DND-41 (cell line): ENCODE results near the gene SERPINB12.
A peak's percentile ranks its signal among the peaks of the same experiment; 100 is the strongest.

Experiments
- ATAC-seq: fragments of 200-7000 bp; cut with Tn5 transposase; 3 replicates; pipeline ENCODE4 v1.9.1; 2021; ENCODE audit warnings: low read depth; ENCODE audit not compliant: insufficient read depth
- DNase-seq: peaks from one replicate; pipeline ENCODE4 v3.0.0-alpha.2; 2020
- H2AFZ ChIP-seq: 2 replicates; pipeline ENCODE4 v1.6.0; 2012; ENCODE audit warnings: low read depth, low read length
- H3K27ac ChIP-seq: 2 replicates; pipeline ENCODE4 v1.5.1; 2012; ENCODE audit warnings: low read length, inconsistent platforms
- H3K27me3 ChIP-seq: fragments of 200-600 bp; sonication (generic); 2 replicates; pipeline ENCODE4 v1.6.0; 2012; ENCODE audit warnings: low read length, mild to moderate bottlenecking, inconsistent platforms; ENCODE audit not compliant: insufficient read depth, poor library complexity
- H3K36me3 ChIP-seq: 2 replicates; pipeline ENCODE4 v1.5.1; 2012; ENCODE audit warnings: low read length, inconsistent platforms; ENCODE audit not compliant: insufficient read depth
- H3K4me1 ChIP-seq: 2 replicates; pipeline ENCODE4 v1.5.1; 2012; ENCODE audit warnings: mild to moderate bottlenecking, low read length; ENCODE audit not compliant: insufficient read depth
- H3K4me2 ChIP-seq: 2 replicates; pipeline ENCODE4 v1.6.0; 2012; ENCODE audit warnings: mild to moderate bottlenecking, moderate library complexity, low read length, inconsistent platforms; ENCODE audit not compliant: insufficient read depth
- H3K4me3 ChIP-seq, 2 experiments: fragments of 200-600 bp in 1 of 2; shearing (Covaris generic) in 1 of 2; 2 replicates each; pipeline ENCODE4 v1.5.1; 2012 to 2016; ENCODE audit warnings: inconsistent platforms in 2 of 2, low read length in 2 of 2, mild to moderate bottlenecking in 2 of 2, low read depth in 1 of 2, moderate library complexity in 1 of 2
- H3K79me2 ChIP-seq: 2 replicates; pipeline ENCODE4 v1.6.0; 2012; ENCODE audit warnings: low read length, inconsistent platforms; ENCODE audit not compliant: insufficient read depth
- H3K9ac ChIP-seq: 2 replicates; pipeline ENCODE4 v1.6.0; 2012; ENCODE audit warnings: low read depth, mild to moderate bottlenecking, inconsistent platforms, low read length, moderate library complexity
- H3K9me3 ChIP-seq: 2 replicates; pipeline ENCODE4 v1.5.1; 2012; ENCODE audit warnings: low read length, moderate library complexity, mild to moderate bottlenecking, inconsistent platforms; ENCODE audit not compliant: insufficient read depth, severe bottlenecking
- H4K20me1 ChIP-seq: 2 replicates; pipeline ENCODE4 v1.6.0; 2012; ENCODE audit warnings: low read length; ENCODE audit not compliant: insufficient read depth
- CTCF ChIP-seq: IDR thresholded peaks from 2 replicates; pipeline ENCODE4 v1.5.1; 2012; ENCODE audit warnings: borderline replicate concordance, low read length, moderate library complexity, mild to moderate bottlenecking; ENCODE audit not compliant: poor library complexity, severe bottlenecking; ENCODE audit errors: extremely low read depth
- EZH2 ChIP-seq: IDR thresholded peaks from 3 replicates; pipeline ENCODE4 v1.6.1; 2012; ENCODE audit warnings: borderline replicate concordance, low read depth, mild to moderate bottlenecking, moderate library complexity, low read length, inconsistent platforms; ENCODE audit not compliant: severe bottlenecking

Gene SERPINB12

DNA sequence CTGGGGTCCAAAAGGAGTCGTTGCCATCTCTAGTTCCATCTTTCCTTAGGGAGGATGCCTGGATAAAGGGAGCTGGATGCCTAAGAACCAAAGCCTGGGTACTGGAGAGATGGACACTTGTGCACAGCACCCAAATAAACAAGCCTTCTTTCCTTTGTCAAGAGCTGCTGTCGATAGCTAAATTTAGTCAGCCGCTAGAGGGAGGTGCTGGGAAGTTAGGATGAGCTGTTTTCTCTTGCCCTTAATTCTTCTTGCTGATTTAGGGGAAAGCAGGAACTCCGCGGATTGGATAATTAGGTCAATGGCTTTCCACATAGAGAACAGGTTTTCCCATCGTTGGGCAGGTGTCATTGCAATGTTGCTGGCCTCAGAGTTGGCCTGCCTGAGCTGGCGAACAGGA, 30.9 kb upstream of the SERPINB12 start:
- Histone ChIP-seq H2AFZ (0 out of 2 replicates have a peak overlapping the region, but pooled peaks have one; percentile 27), H3K4me3 (no peak overlapping the region), H3K27me3 (peaks cover 18% of the 10 kb centered on the region), H3K27ac (no peak overlapping the region), H4K20me1 (no peaks in the 10 kb centered on the region), H3K79me2 (no peaks in the 10 kb centered on the region), H3K36me3 (no peaks in the 10 kb centered on the region), H3K4me2 (no peak overlapping the region), H3K4me1 (no peaks in the 10 kb centered on the region), H3K9me3 (no peaks in the 10 kb centered on the region), H3K9ac (no peak overlapping the region)
- no peak for ATAC-seq
- DNase-seq: no peak
- TF ChIP-seq CTCF (peak; percentile 62), EZH2 (no peak)

- Histone ChIP-seq H3K4me1 (no peaks in the 10 kb centered on the region), H3K79me2 (no peaks in the 10 kb centered on the region), H3K4me2 (no peak overlapping the region), H3K4me3 (no peak overlapping the region), H2AFZ (no peak overlapping the region), H3K27ac (no peak overlapping the region), H3K9ac (no peak overlapping the region), H3K27me3 (peaks cover 21% of the 10 kb centered on the region), H4K20me1 (no peaks in the 10 kb centered on the region), H3K9me3 (no peaks in the 10 kb centered on the region), H3K36me3 (no peaks in the 10 kb centered on the region)
- TF ChIP-seq EZH2: no peak
- TF ChIP-seq CTCF: no peak
- no peak for ATAC-seq
- no peak for DNase-seq
These were observed 27.8 kb upstream of the SERPINB12 start for GRCh38 chr18:63514326-63514725.

DNA sequence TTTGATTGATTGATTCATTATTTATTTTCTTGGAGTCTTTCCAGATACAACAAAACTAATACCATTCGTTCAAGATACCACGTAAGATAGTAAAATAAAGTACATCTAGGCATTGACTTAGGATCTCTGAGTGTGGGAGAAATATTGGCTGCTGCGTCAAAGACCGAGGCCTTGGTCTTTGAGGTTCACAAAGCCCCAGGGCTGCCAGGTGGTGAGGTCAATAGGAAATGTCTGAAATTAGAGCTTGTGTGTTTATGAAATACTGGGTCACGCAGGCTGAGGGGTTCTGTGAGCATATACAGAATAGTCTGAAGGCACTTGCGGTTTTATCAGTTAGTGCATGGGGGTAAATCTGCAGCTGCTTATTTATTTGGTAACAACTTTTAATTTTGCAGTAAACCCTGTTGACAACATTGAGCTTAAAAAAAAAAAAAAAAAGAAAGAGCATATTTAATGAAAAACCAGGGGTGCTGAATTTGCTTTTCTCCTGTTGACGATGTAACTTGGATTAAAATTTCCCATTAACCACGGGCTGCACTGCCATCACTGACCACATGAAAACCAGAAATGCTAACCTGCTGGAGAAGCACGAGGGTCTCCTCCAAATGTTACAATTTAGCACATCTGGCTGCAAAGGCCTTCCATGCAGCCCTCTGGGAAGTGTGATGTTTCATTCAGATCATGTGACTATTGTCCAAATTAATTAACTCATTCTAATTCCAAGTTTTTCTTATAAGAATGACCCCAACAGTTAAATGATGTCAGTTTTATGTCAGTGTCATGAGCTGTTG, 27.1 kb upstream of the SERPINB12 start:
- Histone ChIP-seq H4K20me1 (no peaks in the 10 kb centered on the region), H3K9ac (no peak overlapping the region), H3K27ac (no peak overlapping the region), H3K4me3 (no peak overlapping the region), H3K9me3 (no peaks in the 10 kb centered on the region), H2AFZ (no peak overlapping the region), H3K4me2 (no peak overlapping the region), H3K79me2 (no peaks in the 10 kb centered on the region), H3K27me3 (peaks cover 25% of the 10 kb centered on the region), H3K4me1 (no peaks in the 10 kb centered on the region), H3K36me3 (no peaks in the 10 kb centered on the region)
- TF ChIP-seq EZH2 (no peak), CTCF (peak; percentile 4)
- ATAC-seq: no peak
- DNase-seq: no peak
